ENCODE data around the gene NPY1R.

The NPY1R gene

DNA sequence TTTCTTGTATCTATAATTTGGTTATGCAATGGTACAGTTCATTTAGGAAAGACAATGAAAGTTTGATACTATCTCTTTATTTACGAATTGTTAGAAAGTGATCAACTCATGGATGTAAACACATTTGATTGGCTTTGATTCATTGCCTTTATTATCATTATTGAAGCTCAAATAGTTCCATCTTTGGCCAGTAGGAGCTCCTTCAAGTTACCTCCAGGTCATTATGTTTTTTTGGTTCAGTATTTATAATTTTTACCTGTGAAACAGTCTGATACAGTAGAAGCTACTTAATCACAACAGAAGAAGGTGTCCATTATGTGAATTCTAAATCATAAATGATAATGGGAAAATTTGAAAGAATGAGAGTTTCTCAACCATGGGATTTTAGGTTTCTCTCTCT, 23.7 kb upstream of the NPY1R start:
- no peaks in the 10 kb centered on the region for H3K4me1 ChIP-seq
- no peak overlapping the region for H3K27ac ChIP-seq
- H3K9me3 ChIP-seq = no peaks in the 10 kb centered on the region
- no peak for DNase-seq
- no peak overlapping the region for H3K4me3 ChIP-seq
- H3K36me3 ChIP-seq = no peaks in the 10 kb centered on the region
- TF ChIP-seq CTCF (IDR thresholded peaks at IDR 0.05) = no peak
- intact Hi-C loops (cut with DNase I; ENCODE audit: low total_unique reads) = no loop called here
- H3K27me3 ChIP-seq = no peaks in the 10 kb centered on the region

- Histone ChIP-seq H3K9me3 (no peaks in the 10 kb centered on the region), H3K27me3 (no peaks in the 10 kb centered on the region), H3K36me3 (peaks cover 0 to 5% (median 0%) of the 10 kb centered on the region in 3 donors), H3K4me1 (no peaks in the 10 kb centered on the region), H3K27ac (no peak overlapping the region), H3K4me3 (no peak overlapping the region)
- intact Hi-C loops (cut with DNase I; ENCODE audit: low total_unique reads) = no loop called here
- no peak for TF ChIP-seq CTCF (IDR thresholded peaks at IDR 0.05)
- no peak for DNase-seq
Measured at GRCh38 chr4:163353054-163353453, 20.7 kb upstream of the NPY1R start.

- no peak for DNase-seq
- intact Hi-C loops (cut with DNase I; ENCODE audit: low total_unique reads) = no loop called here
Measured at GRCh38 chr4:163350672-163351071, 18.3 kb upstream of the NPY1R start.

GRCh38 chr4:163344147-163345125, 12.0 kb upstream of the NPY1R start:
- intact Hi-C loops (cut with DNase I; ENCODE audit: low total_unique reads) = no loop called here
- Histone ChIP-seq H3K27ac (peak overlapping the region; percentile 97 to 98), H3K36me3 (no peaks in the 10 kb centered on the region), H3K4me1 (peaks cover 0 to 32% (median 0%) of the 10 kb centered on the region in 4 donors), H3K4me3 (peak overlapping the region; percentile 92 to 95), H3K27me3 (no peaks in the 10 kb centered on the region), H3K9me3 (no peaks in the 10 kb centered on the region)
- no peak for TF ChIP-seq CTCF (IDR thresholded peaks at IDR 0.05)
- peak in 1 of 2 donors; percentile 70 for DNase-seq

More at GRCh38 chr4:163350672-163351071, 18.3 kb upstream of the NPY1R start:
- Histone ChIP-seq H3K4me3 (no peak overlapping the region), H3K9me3 (no peaks in the 10 kb centered on the region), H3K27me3 (no peaks in the 10 kb centered on the region), H3K36me3 (peaks cover 0 to 5% (median 0%) of the 10 kb centered on the region in 3 donors), H3K27ac (no peak overlapping the region), H3K4me1 (peaks cover 0 to 2% (median 0%) of the 10 kb centered on the region in 4 donors)
- TF ChIP-seq CTCF (IDR thresholded peaks at IDR 0.05) = no peak

DNA sequence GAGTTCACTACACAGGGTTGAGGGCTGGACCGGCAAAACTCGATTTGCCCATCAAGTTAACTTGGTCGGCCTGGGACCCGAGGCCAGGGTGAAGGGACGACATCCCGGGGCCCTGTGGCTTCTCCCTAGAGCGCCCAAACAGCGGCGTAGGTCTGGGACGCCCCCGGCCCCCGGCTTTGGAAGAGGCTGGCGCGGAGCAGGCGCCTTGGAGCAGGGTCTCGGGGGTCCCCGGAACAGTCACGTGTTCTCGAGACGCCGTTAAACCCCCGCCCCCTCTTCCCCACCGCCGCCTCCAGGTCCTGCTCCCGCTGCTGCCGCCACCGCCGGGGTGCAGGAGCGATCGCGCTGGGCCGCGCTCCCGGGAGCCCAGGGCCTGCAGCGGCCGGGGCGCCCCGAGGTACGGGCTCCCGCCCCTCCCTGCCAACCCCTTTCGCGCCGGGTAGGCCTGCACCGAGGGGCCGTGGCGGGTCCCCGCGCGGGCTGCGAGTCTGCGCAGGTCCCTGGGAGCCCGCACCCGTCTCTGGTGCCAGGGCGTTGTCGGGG, 11.3 kb upstream of the NPY1R start, which contains the start of gene NPY5R:
TSS of gene NPY5R (plus strand) at position 289 of the 543 bp plus-strand sequence. CDS start 6,382 bp downstream, outside the sequence.
- H3K4me3 ChIP-seq = peak within 1 kb of the TSS; percentile 92 to 95
- H3K27me3 ChIP-seq = no peaks in the 10 kb centered on the region
- intact Hi-C loops (cut with DNase I; ENCODE audit: low total_unique reads) = no loop called here
- DNase-seq = peak in 1 of 2 donors; percentile 65
- H3K36me3 ChIP-seq = no peaks in the 10 kb centered on the region
- peak within 1 kb of the TSS; percentile 97 to 98 for H3K27ac ChIP-seq
- no peaks in the 10 kb centered on the region for H3K9me3 ChIP-seq
- no peak for TF ChIP-seq CTCF (IDR thresholded peaks at IDR 0.05)
- H3K4me1 ChIP-seq = peaks cover 0 to 40% (median 0%) of the 10 kb centered on the region in 4 donors

Measured in tibial artery (tissue), 4 donors.